Calu3 (cell line): Measurements from ENCODE around the gene CEP43. TPM values are rescaled to one million over a fixed set of nuclear protein-coding genes. Genes with fewer than 3 reads are reported as not detected.

Experiments used
- Bru-seq: library from RNA; stranded (reverse); fragments of 400-500 nt; gene quantifications from one replicate; lab custom pipeline; 2021; lab: Mats Ljungman, UMichigan
- BruChase-seq, 2 experiments: library from RNA; stranded (reverse); fragments of 400-500 nt; gene quantifications; one replicate each; lab custom pipeline; 2021; lab: Mats Ljungman, UMichigan
- BruUV-seq: library from RNA; stranded (reverse); fragments of 400-500 nt; replicated peaks from 2 replicates; lab custom pipeline; 2021; lab: Mats Ljungman, UMichigan
- CTCF ChIA-PET: fragments of 300-600 bp; sonication (Branson Sonifier 250); formaldehyde crosslinking; loops from one replicate; lab custom pipeline; 2022; ENCODE audit warnings: antibody characterized with exemption; lab: Charles Lee
- DNase-seq: peaks from one replicate; pipeline ENCODE4 v3.0.0; 2022
- H3K27ac Mint-ChIP-seq: one replicate; pipeline ENCODE4 v1.8.0; 2022; ENCODE audit warnings: mixed read lengths; ENCODE audit not compliant: unreplicated experiment
- H3K27me3 Mint-ChIP-seq: one replicate; pipeline ENCODE4 v1.8.0; 2022; ENCODE audit warnings: mixed read lengths; ENCODE audit not compliant: unreplicated experiment
- H3K36me3 Mint-ChIP-seq: one replicate; pipeline ENCODE4 v1.8.0; 2022; ENCODE audit warnings: mild to moderate bottlenecking, moderate library complexity, mixed read lengths; ENCODE audit not compliant: insufficient read depth, unreplicated experiment
- H3K4me1 Mint-ChIP-seq: one replicate; pipeline ENCODE4 v1.8.0; 2022; ENCODE audit warnings: mild to moderate bottlenecking, low read depth, mixed read lengths; ENCODE audit not compliant: unreplicated experiment
- H3K4me3 Mint-ChIP-seq: one replicate; pipeline ENCODE4 v1.8.0; 2022; ENCODE audit warnings: mild to moderate bottlenecking, low read depth, moderate library complexity, mixed read lengths; ENCODE audit not compliant: unreplicated experiment
- H3K9me3 Mint-ChIP-seq: one replicate; pipeline ENCODE4 v1.8.0; 2022; ENCODE audit warnings: low read depth, mixed read lengths; ENCODE audit not compliant: unreplicated experiment
- intact Hi-C: fragments of 100-400 bp; cut with micrococcal nuclease; formaldehyde crosslinking; loops from one replicate; pipeline ENCODE4 v1.10.0; 2022; ENCODE audit not compliant: unreplicated experiment
- long read RNA-seq: library from polyadenylated mRNA; stranded (forward); transcript quantifications from one replicate; pipeline ENCODE4 v2.0.0, GENCODE V29; 2022
- total RNA-seq: library from RNA; stranded (reverse); gene quantifications from 2 replicates; pipeline ENCODE4 v1.2.3, GENCODE V29; 2022
- TF ChIP-seq, protein P1 (sequence below): fragments of 200-600 bp; IDR thresholded peaks from one replicate; pipeline ENCODE4 v1.8.0; 2022; ENCODE audit warnings: antibody characterized with exemption; ENCODE audit not compliant: unreplicated experiment

Gene CEP43
- total RNA-seq (28.3 and 34.9 TPM in 2 replicates), Bru-seq, nascent RNA (percentile 77 among the genes with signal in this experiment), BruChase-seq, experiment 1, labeled RNA remaining after a 6-hour chase (percentile 88 among the genes with signal in this experiment), BruChase-seq, experiment 2, labeled RNA remaining after a 2-hour chase (percentile 90 among the genes with signal in this experiment)
- long read RNA-seq, full-length matches to known transcripts, result 31 of 55 reads
- long read RNA-seq, partial matches to known transcripts, result 4 of 55 reads
- long read RNA-seq, other reads (novel, unspliced or antisense), result 20 of 55 reads

DNA sequence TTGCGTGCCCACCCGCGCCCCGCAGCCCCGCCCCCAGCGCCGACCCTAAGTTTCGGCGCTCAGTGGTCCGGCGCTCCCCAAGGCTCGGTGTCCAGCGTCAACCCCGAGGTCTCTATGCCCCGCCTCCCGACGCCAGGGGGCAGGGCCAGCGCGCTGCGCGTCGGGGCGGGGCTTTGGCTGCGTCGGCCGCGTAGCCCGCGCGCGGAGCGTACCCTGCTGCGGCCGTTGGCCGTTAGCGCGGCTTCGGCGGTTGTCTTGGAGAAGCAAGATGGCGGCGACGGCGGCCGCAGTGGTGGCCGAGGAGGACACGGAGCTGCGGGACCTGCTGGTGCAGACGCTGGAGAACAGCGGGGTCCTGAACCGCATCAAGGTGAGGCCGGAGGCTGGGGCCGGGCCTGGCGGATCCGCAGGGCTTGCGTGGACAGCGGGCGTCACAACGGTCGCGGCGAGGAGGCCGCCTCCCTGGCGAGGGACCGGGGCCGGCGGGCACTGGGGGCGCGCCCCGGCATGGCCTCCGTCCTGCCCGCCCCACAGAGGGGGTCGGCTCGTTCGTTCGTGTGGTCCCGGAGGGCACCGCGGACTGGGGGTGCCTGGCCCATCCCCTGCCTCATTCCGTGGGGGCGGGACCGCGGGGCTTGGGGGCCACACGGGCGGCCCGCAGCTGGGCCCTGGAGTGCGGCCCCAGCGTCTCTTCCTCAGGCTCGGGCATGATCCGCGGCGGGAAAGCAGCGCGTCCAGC is at the start of gene CEP43:
Gene CEP43, plus strand, starts transcription at position 253 of the 739 bp plus-strand sequence. Its CDS starts 16 bp downstream, at position 269.
- intact Hi-C loops, result loop anchor here (5.0 kb wide), 2 partner anchors 42 to 143 kb away; partner anchors contain the start of gene RNASET2
- no TSS peak for BruUV-seq
- peaks cover 29% of the 10 kb centered on the region for H3K4me1 Mint-ChIP-seq
- TF ChIP-seq, protein P1, sequence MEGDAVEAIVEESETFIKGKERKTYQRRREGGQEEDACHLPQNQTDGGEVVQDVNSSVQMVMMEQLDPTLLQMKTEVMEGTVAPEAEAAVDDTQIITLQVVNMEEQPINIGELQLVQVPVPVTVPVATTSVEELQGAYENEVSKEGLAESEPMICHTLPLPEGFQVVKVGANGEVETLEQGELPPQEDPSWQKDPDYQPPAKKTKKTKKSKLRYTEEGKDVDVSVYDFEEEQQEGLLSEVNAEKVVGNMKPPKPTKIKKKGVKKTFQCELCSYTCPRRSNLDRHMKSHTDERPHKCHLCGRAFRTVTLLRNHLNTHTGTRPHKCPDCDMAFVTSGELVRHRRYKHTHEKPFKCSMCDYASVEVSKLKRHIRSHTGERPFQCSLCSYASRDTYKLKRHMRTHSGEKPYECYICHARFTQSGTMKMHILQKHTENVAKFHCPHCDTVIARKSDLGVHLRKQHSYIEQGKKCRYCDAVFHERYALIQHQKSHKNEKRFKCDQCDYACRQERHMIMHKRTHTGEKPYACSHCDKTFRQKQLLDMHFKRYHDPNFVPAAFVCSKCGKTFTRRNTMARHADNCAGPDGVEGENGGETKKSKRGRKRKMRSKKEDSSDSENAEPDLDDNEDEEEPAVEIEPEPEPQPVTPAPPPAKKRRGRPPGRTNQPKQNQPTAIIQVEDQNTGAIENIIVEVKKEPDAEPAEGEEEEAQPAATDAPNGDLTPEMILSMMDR, result no peak
- DNase-seq, result peak; percentile 96
- peaks cover 41% of the 10 kb centered on the region for H3K36me3 Mint-ChIP-seq
- H3K4me3 Mint-ChIP-seq, result peak within 1 kb of the TSS; percentile 67
- H3K9me3 Mint-ChIP-seq, result no peaks in the 10 kb centered on the region
- peak within 1 kb of the TSS; percentile 71 for H3K27ac Mint-ChIP-seq
- H3K27me3 Mint-ChIP-seq, result no peaks in the 10 kb centered on the region
- CTCF ChIA-PET, result interaction anchor here (0.7 to 2.0 kb wide), 4 partner anchors 17 to 143 kb away, joined by 3 to 9 read pairs (median 4); no protein-coding TSS in a partner anchor

GRCh38 chr6:166949528-166950442 is 49.4 kb upstream of the CEP43 start:
- H3K9me3 Mint-ChIP-seq, result no peaks in the 10 kb centered on the region
- no peak overlapping the region for H3K4me3 Mint-ChIP-seq
- CTCF ChIA-PET, result interaction anchor here (2.4 kb wide), 1 partner anchor 162 kb away, joined by 14 read pairs; no protein-coding TSS in a partner anchor
- peak overlapping the region; percentile 69 for H3K27ac Mint-ChIP-seq
- TF ChIP-seq, protein P1, result no peak
- H3K4me1 Mint-ChIP-seq, result peaks cover 19% of the 10 kb centered on the region
- no peaks in the 10 kb centered on the region for H3K27me3 Mint-ChIP-seq
- intact Hi-C loops, result loop anchor here (5.0 kb wide), 1 partner anchor 72 kb away; no protein-coding TSS in a partner anchor
- BruUV-seq, result no TSS peak
- DNase-seq, result no peak
- H3K36me3 Mint-ChIP-seq, result peaks cover 37% of the 10 kb centered on the region

DNA sequence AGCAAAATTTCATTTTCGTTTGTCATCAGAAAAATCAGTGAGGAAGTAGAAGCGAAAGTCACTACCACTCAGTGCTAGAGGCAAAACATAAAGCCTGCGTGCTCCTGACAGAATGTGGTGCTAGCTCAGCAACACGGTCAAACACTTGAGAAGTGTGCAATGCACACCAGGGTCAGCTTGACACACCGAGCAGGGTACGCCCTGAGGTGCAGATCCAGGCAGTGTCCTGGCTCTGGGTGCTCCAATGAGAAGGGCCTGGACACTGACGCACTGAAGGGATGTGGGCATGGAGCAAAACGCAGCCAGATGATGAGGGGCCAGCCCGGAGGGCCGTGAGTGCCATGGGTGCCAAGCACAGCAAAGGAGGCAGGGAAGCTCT is 48.8 kb upstream of the CEP43 start:
- intact Hi-C loops, result loop anchor here (5.0 kb wide), 1 partner anchor 73 kb away; no protein-coding TSS in a partner anchor
- CTCF ChIA-PET, result interaction anchor here (1.3 to 2.4 kb wide), 2 partner anchors 163 to 165 kb away, joined by 3 to 14 read pairs; no protein-coding TSS in a partner anchor
- peak overlapping the region; percentile 37 for H3K4me3 Mint-ChIP-seq
- BruUV-seq, result no TSS peak
- TF ChIP-seq, protein P1, result no peak
- H3K36me3 Mint-ChIP-seq, result peaks cover 37% of the 10 kb centered on the region
- H3K9me3 Mint-ChIP-seq, result no peaks in the 10 kb centered on the region
- H3K27me3 Mint-ChIP-seq, result no peaks in the 10 kb centered on the region
- DNase-seq, result no peak
- peaks cover 24% of the 10 kb centered on the region for H3K4me1 Mint-ChIP-seq
- peak overlapping the region; percentile 69 for H3K27ac Mint-ChIP-seq
